Upper lobe of right lung (tissue), 1 donor: ENCODE data around the gene UMOD. TPM values are rescaled to one million over a fixed set of nuclear protein-coding genes. Genes with fewer than 3 reads are reported as not detected.

Experiments used
- ATAC-seq: fragments of 200-7000 bp; cut with Tn5 transposase; one replicate; pipeline ENCODE4 v1.9.1; 2020; ENCODE audit warnings: mild to moderate bottlenecking, moderate library complexity
- DNase-seq: peaks from one replicate; pipeline ENCODE4 v3.0.0-alpha.2; 2020
- H3K27ac ChIP-seq: fragments of 200-600 bp; one replicate; pipeline ENCODE4 v1.8.0; 2022
- H3K27me3 ChIP-seq: fragments of 200-600 bp; one replicate; pipeline ENCODE4 v1.8.0; 2022; ENCODE audit warnings: mild to moderate bottlenecking
- H3K36me3 ChIP-seq: fragments of 200-600 bp; one replicate; pipeline ENCODE4 v1.8.0; 2022
- H3K4me1 ChIP-seq: fragments of 200-600 bp; one replicate; pipeline ENCODE4 v1.8.0; 2022
- H3K4me3 ChIP-seq: fragments of 200-600 bp; one replicate; pipeline ENCODE4 v1.8.0; 2022; ENCODE audit warnings: mild to moderate bottlenecking
- H3K9me3 ChIP-seq: fragments of 200-600 bp; one replicate; pipeline ENCODE4 v1.8.0; 2022
- intact Hi-C: fragments of 100-400 bp; cut with DNase I; formaldehyde crosslinking; loops from one replicate; pipeline ENCODE4 v1.11.0; 2022
- total RNA-seq: library from RNA; stranded (reverse); fragmentation: NEBNext Ultra II Directional; extraction: Animal tissue kit (Norgen Biotek cat#: 25700); gene quantifications from one replicate; pipeline ENCODE4 v1.2.1, GENCODE V29; 2021
- TF ChIP-seq, protein P1 (sequence below): fragments of 200-600 bp; IDR thresholded peaks from one replicate; pipeline ENCODE4 v1.8.0; 2022; ENCODE audit warnings: antibody characterized with exemption
- donor health status: DM: no; HTN: yes; CAD: no; lungs with severe emphysema.

UMOD gene
- total RNA-seq, 1 donor from 2014 or later: not detected

DNA sequence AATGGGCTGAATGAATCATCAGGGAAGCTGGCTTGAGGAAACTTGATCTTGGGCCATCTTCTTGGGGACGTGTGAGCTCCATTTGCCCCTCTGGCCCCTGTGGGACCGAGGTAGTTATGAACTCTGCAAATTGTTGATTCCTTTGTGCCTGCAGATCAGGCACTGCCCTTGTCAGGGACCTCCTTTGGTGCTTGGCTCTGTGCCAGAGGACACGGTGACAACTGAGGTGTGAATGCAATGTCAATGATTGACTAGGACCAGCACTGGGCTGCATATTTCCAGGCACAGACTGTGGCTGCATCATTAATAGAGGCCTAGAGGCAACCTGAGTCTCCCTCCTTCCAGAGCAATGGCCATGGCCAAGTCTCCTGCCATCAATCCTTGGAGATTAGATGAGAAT is 28.3 kb upstream of the UMOD start:
- no peaks in the 10 kb centered on the region for H3K36me3 ChIP-seq

DNA sequence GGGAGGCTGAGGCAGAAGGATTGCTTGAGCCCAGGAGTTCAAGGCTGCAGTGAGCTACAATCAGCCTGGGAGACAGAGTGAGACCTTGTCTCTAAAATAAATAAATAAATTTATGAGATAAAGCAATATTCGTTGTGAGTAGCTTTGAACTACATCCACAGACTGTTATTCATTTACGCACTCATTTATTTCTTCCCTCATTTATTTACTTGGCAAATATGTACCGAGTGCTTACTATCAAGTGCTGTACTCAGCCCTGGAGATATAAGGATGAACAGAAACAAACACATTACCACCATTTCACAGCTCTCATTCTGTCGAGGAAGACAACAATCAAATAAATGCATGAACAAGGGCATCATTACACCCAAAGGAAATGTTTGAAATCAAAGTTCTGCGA is 24.7 kb upstream of the UMOD start:
- Histone ChIP-seq H3K36me3 (no peaks in the 10 kb centered on the region), H3K4me3 (no peak overlapping the region), H3K4me1 (no peaks in the 10 kb centered on the region), H3K27me3 (no peaks in the 10 kb centered on the region), H3K27ac (no peak overlapping the region), H3K9me3 (no peaks in the 10 kb centered on the region)
- no peak for ATAC-seq
- no peak for DNase-seq
- TF ChIP-seq, protein P1, sequence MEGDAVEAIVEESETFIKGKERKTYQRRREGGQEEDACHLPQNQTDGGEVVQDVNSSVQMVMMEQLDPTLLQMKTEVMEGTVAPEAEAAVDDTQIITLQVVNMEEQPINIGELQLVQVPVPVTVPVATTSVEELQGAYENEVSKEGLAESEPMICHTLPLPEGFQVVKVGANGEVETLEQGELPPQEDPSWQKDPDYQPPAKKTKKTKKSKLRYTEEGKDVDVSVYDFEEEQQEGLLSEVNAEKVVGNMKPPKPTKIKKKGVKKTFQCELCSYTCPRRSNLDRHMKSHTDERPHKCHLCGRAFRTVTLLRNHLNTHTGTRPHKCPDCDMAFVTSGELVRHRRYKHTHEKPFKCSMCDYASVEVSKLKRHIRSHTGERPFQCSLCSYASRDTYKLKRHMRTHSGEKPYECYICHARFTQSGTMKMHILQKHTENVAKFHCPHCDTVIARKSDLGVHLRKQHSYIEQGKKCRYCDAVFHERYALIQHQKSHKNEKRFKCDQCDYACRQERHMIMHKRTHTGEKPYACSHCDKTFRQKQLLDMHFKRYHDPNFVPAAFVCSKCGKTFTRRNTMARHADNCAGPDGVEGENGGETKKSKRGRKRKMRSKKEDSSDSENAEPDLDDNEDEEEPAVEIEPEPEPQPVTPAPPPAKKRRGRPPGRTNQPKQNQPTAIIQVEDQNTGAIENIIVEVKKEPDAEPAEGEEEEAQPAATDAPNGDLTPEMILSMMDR: no peak
- intact Hi-C loops: no loop called here

More for the DNA sequence above, 28.3 kb upstream of the UMOD start:
- ATAC-seq (no peak), DNase-seq (no peak)
- no peak overlapping the region for H3K27ac ChIP-seq
- TF ChIP-seq, protein P1: no peak
- H3K27me3 ChIP-seq: no peaks in the 10 kb centered on the region
- intact Hi-C loops: loop anchor here (10.0 kb wide), 1 partner anchor 476 kb away; no protein-coding TSS in a partner anchor
- H3K4me1 ChIP-seq: no peaks in the 10 kb centered on the region
- H3K9me3 ChIP-seq: no peaks in the 10 kb centered on the region
- H3K4me3 ChIP-seq: no peak overlapping the region

DNA sequence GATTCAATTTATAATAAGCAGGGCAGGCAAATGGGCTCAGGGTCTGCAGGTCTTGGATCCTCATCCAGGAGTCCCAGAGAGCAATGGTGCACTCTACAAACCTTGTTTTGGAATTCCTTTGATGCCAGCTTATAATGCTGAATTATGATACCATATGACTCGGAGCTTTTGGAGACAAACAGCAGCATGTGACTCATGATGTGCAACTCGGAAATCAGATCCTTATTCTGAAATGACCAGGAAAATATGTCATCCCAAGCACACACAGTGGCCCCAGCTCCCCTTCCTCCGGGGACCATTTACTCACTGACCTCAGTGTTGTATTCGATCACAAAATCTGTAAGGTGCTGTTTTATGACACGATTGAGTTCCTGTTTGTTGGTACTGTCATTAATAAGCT is 20.2 kb upstream of the UMOD start:
- Histone ChIP-seq H3K27me3 (no peaks in the 10 kb centered on the region), H3K9me3 (no peaks in the 10 kb centered on the region), H3K36me3 (no peaks in the 10 kb centered on the region), H3K4me3 (no peak overlapping the region), H3K27ac (no peak overlapping the region), H3K4me1 (no peaks in the 10 kb centered on the region)
- intact Hi-C loops: no loop called here
- DNase-seq: no peak
- ATAC-seq: no peak
- TF ChIP-seq, protein P1: no peak

DNA sequence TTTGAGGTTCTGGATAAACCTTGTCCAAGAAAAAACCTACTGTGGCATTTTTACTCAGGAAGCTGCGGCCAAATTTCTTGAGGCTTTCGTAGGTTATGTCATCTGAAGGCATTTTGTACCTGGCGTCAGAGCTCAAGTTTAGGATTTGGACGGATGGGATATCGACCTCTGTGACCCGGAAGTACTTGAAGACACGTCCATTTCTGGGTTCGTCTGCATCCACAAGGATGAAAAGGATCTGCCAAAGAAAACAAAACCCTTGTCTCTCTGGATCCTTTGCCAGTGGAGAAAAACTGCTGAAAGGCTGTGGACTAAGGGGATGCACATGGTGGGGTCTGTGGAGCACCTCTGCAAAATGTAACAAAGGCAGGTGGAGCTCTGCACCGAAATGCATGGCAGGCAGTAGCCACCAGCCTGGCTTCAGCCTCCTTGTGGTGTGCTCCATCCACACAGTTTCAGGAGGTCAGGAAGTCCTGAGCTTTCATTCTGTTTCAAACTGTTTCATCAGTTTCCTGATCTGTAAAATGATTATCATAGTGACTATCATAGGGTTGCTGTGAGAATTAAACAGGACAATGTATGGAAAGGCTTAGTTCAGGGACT is 17.0 kb upstream of the UMOD start:
- ATAC-seq: no peak
- H3K4me1 ChIP-seq: no peaks in the 10 kb centered on the region
- DNase-seq: no peak
- no peak overlapping the region for H3K4me3 ChIP-seq
- no peaks in the 10 kb centered on the region for H3K9me3 ChIP-seq
- TF ChIP-seq, protein P1: no peak
- H3K27ac ChIP-seq: no peak overlapping the region
- H3K36me3 ChIP-seq: no peaks in the 10 kb centered on the region
- intact Hi-C loops: no loop called here
- no peaks in the 10 kb centered on the region for H3K27me3 ChIP-seq

DNA sequence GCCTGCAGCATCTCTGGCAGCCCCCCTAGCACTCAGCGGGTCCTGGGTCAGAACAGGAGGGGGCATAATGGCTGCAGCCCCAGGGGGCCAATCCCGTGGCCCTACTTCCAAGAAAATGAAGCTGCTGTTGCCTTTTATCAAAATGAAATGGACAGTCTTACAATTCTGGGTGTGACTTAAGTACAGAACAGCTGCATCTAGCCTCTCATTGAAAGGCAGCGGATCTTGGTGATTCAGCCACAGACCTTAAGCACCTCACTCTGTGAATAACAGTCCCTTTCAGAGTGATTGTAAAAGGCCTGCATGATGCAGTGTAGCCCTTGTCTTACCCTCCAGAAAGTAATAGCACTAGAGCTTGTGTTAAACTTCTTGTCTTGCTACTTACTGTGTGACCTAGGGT is 11.5 kb upstream of the UMOD start:
- no peaks in the 10 kb centered on the region for H3K9me3 ChIP-seq
- H3K4me1 ChIP-seq: no peaks in the 10 kb centered on the region
- H3K27me3 ChIP-seq: no peaks in the 10 kb centered on the region
- H3K4me3 ChIP-seq: no peak overlapping the region
- TF ChIP-seq, protein P1: no peak
- ATAC-seq: no peak
- no peak overlapping the region for H3K27ac ChIP-seq
- intact Hi-C loops: no loop called here
- H3K36me3 ChIP-seq: no peaks in the 10 kb centered on the region
- DNase-seq: no peak

DNA sequence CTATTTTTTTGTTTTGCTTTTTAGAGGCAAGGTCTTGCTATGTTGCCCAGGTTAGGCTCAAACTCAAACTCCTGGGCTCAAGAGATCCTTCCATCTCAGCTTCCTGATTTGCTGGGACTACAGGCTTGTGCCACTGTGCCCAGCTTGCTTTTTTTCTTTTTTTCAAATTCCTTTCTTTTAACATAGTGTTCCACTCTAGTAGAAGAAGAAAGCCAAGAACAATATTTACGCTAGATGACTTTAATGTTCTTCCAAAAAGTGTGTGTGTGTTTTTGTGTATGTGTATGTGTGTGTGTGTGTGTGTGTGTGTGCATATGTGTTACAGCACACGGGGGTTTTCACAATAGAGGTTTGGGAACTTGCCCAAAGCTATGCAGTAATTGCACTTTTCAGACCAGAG is 10.7 kb upstream of the UMOD start:
- Histone ChIP-seq H3K4me3 (no peak overlapping the region), H3K27me3 (peaks cover under 1% of the 10 kb centered on the region), H3K36me3 (no peaks in the 10 kb centered on the region), H3K4me1 (no peaks in the 10 kb centered on the region), H3K9me3 (no peaks in the 10 kb centered on the region), H3K27ac (no peak overlapping the region)
- TF ChIP-seq, protein P1: no peak
- DNase-seq (no peak), ATAC-seq (no peak)
- intact Hi-C loops: no loop called here
